HEK293T (cell line): ENCODE measurements around the gene SLC1A1.

Source experiments
- BHLHE40 ChIP-seq: fragments of 450-650 bp; IDR thresholded peaks from 2 replicates; pipeline ENCODE4 v1.6.1; 2016; ENCODE audit warnings: mild to moderate bottlenecking, moderate library complexity, borderline replicate concordance
- ELF4 ChIP-seq: fragments of 450-650 bp; IDR thresholded peaks from 2 replicates; pipeline ENCODE4 v1.6.1; 2017; ENCODE audit warnings: antibody characterized with exemption
- FOXA1 ChIP-seq: fragments of 450-650 bp; IDR thresholded peaks from 2 replicates; pipeline ENCODE4 v1.6.1; 2016; ENCODE audit warnings: mild to moderate bottlenecking
- FOXK2 ChIP-seq: fragments of 450-650 bp; IDR thresholded peaks from 2 replicates; pipeline ENCODE4 v1.6.1; 2016; ENCODE audit warnings: mild to moderate bottlenecking
- FOXM1 ChIP-seq: fragments of 450-650 bp; IDR thresholded peaks from 2 replicates; pipeline ENCODE4 v1.6.1; 2017; ENCODE audit warnings: mild to moderate bottlenecking, borderline replicate concordance
- HDGF ChIP-seq: fragments of 450-650 bp; IDR thresholded peaks from 2 replicates; pipeline ENCODE4 v1.6.1; 2017; ENCODE audit warnings: antibody characterized with exemption, borderline replicate concordance
- LEF1 ChIP-seq: fragments of 450-650 bp; IDR thresholded peaks from 2 replicates; pipeline ENCODE4 v1.6.1; 2017; ENCODE audit warnings: mild to moderate bottlenecking, borderline replicate concordance
- NFRKB ChIP-seq: fragments of 450-650 bp; IDR thresholded peaks from 2 replicates; pipeline ENCODE4 v1.6.1; 2016; ENCODE audit warnings: mild to moderate bottlenecking, moderate library complexity
- PKNOX1 ChIP-seq: fragments of 450-650 bp; IDR thresholded peaks from 2 replicates; pipeline ENCODE4 v1.6.1; 2016
- SP1 ChIP-seq: fragments of 450-650 bp; IDR thresholded peaks from 2 replicates; pipeline ENCODE4 v1.6.1; 2017
- TARDBP ChIP-seq: fragments of 450-650 bp; IDR thresholded peaks from 2 replicates; pipeline ENCODE4 v1.6.1; 2016
- ZNF384 ChIP-seq: fragments of 450-650 bp; IDR thresholded peaks from 2 replicates; pipeline ENCODE4 v1.6.1; 2016

GRCh38 chr9:4604678-4605095 lies 114.4 kb downstream of the SLC1A1 start:
- TF ChIP-seq FOXM1 = no peak
- TF ChIP-seq HDGF = no peak
- no peak for TF ChIP-seq FOXK2
- TF ChIP-seq ZNF384 = no peak
- TF ChIP-seq ELF4 = no peak
- no peak for TF ChIP-seq TARDBP
- TF ChIP-seq NFRKB = no peak
- no peak for TF ChIP-seq BHLHE40
- TF ChIP-seq LEF1 = no peak
- TF ChIP-seq PKNOX1 = no peak
- no peak for TF ChIP-seq FOXA1
- no peak for TF ChIP-seq SP1
